HG03095 (cell line): ENCODE results near the gene DLG4.

ENCODE experiments used
- ATAC-seq: cut with Tn5 transposase; IDR thresholded peaks from one replicate; pipeline ENCODE4 v1.9.1; 2021; ENCODE audit warnings: moderate library complexity; ENCODE audit not compliant: unreplicated experiment

Gene DLG4

DNA sequence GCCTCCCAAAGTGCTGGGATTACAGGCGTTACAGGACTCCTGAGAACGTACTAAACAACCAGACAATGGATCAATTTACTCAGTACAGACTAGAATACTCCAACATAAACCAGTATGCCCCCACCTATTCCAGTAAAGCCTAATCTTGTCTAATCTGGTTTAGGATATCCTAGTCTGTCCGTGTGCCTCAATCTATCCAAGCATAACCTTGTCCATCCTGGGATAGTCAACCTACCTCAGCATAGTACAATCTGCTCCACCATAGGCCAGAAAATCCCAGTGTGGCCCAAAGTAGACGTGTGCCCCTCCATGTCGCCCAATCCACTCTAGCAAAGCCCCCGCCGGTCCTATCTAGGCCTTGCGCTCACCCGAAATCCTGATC lies 14.1 kb upstream of the DLG4 start:
- no peak for ATAC-seq

GRCh38 chr17:7232114-7232513 lies 12.5 kb upstream of the DLG4 start:
- ATAC-seq = no peak

- no peak for ATAC-seq
Observed at GRCh38 chr17:7229504-7229903, 9.9 kb upstream of the DLG4 start.

DNA sequence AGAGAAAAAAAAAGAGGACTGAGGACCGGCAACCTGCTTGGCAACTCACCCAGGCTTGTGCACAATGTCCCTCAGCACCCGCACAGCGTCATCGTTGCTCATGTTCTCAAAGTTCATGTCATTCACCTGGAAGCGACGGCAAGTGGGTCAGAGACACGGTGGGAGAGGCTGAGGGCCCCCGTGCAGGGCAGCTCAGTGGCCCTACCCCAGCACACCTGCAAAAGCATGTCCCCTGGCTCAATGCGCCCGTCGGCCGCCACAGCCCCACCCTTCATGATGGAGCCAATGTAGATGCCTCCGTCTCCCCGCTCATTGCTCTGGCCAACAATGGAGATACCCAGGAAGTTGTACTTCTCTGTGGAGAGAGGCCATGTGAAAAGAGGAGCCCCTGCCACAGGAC lies 9.3 kb upstream of the DLG4 start:
- no peak for ATAC-seq

DNA sequence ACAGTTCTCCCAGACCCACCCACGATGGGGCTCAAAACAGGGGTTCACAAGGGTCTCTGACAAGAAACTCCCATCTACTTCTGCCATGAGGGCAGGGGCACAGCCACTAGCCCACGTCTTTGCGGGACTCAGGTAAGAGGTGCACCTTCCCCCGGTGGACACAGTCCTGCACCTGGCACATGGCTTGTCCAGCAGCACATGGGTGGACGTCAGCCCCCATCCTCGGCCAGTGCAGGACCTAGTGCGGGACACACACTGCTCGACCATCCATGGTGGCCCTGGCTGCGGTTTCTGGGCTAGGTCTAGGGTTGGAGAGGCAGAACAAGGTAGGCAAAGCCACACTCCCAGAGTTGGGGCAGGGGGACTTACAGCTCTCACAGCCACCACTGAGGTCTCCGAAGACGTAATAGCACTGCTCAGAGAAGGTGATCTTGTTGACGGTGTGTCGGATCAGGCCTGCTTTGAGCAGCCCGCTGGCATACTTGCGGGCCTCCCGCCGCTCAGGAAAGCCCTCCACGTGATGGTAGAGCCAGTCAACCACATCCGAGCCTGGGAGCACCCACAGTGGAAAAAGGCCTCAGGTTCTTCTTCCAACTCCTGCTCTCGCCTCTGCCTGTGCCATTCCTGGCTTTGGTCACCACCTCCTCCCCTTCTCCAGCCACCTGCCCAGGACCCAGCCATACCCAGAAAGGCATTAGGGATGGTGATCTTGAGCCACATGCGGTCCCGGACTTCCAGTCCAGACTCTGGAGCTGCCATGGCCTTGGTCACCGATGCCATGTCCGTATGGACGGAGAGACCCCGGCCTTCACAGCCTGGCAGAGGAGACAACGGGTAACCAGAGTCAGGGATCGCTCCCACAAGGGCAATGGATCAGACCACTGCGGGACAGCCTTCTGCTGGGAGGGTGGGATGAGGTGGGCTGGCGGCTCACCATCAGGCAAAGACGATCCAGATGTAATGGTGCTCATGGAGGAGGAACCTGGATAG lies 7.4 kb upstream of the DLG4 start:
- no peak for ATAC-seq

- ATAC-seq = no peak
Observed at GRCh38 chr17:7225711-7226331, 6.2 kb upstream of the DLG4 start.

DNA sequence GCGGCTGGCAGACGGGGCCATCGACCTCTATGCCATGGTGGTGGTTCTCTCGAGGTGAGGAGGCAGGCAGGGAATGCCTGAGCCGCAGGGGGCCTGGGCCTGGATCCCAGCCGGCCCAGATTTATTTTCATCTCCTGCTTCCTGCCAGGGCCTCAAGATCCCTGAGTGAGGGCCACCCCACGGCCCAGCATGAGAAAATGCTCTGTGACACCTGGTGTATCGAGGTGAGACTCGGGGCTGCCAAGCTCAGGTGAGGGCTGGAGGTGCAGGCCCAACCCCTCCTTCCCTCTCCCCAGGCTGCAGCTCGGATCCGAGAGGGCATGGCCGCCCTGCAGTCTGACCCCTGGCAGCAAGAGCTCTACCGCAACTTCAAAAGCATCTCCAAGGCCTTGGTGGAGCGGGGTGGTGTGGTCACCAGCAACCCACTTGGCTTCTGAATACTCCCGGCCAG lies 5.0 kb upstream of the DLG4 start:
- no peak for ATAC-seq

GRCh38 chr17:7224110-7224509 lies 4.5 kb upstream of the DLG4 start:
- ATAC-seq = no peak

DNA sequence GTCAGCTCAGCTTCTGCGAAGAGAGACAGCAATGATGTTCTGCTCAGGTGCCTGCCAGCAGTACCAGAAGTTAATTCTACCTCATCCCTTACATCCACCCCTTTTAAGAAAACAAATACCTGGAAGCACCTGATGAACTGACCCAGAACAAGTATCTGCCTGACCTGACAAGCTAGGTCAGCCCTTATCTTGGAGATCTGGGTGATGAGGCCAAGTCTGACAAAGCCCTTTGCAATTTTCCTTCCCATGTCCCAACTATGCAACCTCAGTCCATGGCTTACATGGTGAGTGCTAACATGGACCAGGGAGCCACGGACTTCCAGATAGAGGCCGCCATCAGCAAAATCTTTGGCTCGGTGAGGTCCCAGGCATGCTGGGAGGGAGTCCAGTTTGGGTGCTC lies 3.7 kb upstream of the DLG4 start:
- ATAC-seq = no peak

GRCh38 chr17:7222972-7223292 lies 3.3 kb upstream of the DLG4 start:
- no peak for ATAC-seq

- ATAC-seq = no peak
Observed at GRCh38 chr17:7222093-7222971, 2.7 kb upstream of the DLG4 start.

DNA sequence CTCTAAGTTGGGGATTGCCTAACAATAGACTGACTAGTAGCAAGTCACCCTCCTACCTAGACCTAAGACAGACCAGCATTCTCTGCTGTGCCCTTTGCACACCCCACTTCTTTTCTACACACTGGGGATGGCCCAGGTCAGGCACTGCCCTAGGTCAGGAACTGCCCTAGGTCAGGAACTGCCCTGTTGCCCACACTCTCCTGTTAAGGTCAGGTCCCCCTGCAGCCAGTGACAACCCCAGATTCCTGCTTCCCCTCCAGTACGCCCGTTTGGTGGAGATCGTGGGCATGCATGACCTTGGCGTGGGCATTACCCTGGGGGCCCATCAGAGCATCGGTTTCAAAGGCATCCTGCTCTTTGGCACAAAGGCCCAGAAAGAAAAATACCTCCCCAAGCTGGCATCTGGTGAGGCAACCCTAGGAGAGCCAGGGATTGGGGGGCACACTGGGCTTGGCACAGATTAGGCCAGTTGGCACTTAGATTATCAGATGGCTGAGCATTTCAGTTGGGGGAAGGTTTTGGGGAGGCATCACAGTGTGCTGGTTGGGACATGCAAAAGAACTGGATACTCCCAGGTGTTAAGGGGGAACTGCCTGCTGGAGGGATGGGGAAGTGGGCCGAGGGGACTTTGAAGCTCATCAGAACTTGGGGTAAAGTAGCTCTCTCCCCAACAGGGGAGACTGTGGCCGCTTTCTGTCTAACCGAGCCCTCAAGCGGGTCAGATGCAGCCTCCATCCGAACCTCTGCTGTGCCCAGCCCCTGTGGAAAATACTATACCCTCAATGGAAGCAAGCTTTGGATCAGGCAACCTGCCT lies 1.8 kb upstream of the DLG4 start:
- ATAC-seq = no peak

GRCh38 chr17:7220593-7221277 lies 1.1 kb upstream of the DLG4 start:
- no peak for ATAC-seq

DNA sequence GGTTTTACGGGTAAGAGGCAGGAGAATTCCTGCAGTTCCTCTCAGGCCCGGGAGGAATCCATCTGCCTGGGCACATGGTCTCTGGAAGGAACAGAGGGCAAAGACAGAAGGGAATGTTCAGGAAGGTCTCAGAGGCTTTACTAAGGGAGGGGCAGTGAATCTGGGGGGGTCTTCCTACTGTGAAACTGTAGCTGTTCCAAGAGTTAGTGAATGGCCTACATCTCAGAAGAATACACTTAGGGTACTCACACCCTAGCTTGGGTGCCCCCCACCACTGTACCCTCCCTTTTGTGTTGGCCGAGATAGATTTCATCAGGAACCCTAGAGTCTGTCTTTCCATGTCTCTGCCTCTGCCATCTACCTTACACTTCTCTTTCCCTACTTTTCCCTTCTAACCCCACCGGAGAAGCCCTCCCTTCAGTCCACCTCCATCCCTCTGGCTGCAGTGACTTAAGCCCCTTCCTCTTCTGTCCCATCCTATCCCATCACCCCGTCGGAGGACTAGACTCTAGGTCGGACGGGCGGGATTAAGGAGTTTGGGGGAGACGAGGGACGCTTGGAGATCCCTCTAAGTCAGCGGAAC lies 316 bp downstream of the DLG4 start:
- ATAC-seq = no peak

GRCh38 chr17:7218758-7219157 lies 878 bp downstream of the DLG4 start:
- ATAC-seq = no peak

DNA sequence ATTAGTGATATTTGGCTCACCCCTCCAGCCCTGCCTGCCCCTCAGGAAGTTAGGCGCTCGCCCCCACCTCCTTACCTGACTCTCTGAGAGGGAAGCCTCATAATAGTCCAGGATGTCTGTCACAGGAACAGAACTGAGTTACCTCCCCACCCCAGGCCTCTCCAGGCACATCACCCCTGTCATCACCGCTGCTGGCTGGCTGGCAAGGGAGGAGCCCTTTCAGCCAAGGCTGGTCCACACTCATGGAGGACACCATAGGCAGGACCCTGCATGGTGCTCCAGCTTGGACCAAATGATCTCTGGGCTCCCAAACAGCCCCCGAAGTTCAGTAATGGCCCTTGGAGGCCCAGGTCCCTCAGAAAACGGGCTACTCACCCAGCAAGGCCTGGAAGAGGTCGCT lies 1.5 kb downstream of the DLG4 start:
- ATAC-seq = no peak

- no peak for ATAC-seq
Observed at GRCh38 chr17:7217113-7217987, 2.3 kb downstream of the DLG4 start.

DNA sequence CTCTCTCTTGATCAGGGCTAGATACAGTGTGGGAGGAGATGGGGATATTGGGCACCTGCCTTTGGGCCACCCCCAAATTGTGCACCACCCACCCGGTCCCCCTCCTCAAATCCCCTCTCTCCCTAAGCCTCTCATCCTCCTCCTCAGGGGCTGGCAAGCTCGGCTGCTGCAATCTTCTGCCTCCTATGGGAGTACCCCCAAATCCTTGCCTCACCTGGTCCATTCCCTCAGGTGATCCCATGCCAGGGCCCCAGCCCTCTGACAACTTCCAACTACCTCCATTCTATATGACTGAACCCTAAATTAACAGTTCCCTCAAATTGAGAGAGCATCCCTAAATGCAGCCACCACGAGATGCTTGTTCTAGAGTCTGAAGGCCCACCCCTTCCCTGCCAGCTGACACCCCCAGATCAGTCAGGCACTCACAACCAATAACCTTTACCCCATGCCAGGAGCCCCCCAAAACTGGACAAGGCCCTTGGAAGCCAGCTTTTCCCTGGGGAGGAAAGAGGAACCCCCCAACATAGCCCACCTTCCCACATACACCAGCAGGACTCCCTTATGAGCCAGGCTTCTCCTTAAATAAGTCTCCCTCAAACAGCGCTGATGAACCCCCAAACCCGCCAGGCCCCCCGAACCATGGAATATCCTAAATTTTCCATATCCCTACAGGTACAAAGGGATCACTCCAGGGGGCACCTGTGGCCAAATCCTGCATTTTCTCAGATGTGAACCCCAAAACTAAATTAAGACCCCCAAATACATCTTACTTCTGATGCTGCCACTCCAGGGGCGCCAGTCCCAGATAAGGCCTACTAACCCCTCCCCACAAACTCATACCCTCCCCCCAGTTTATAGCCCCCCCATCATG lies 3.2 kb downstream of the DLG4 start:
- ATAC-seq = no peak
